ENCODE data around the gene MDFIC.
"Not testable (repeated sequence)": the region's sequence is repeated elsewhere in the genome, so short reads cannot be mapped to it uniquely, and the experiment has no call there.

MDFIC gene

GRCh38 chr7:114922026-114922651 is at the start of gene MDFIC:
Gene MDFIC, plus strand, starts transcription at chr7:114922094. Its CDS starts 940 bp downstream, at chr7:114923034.
- ATAC-seq (peak; percentile 68), DNase-seq (peak; percentile 76)
- Mint-ChIP-seq H3K36me3 (ENCODE audit: low read depth) (peaks cover 22% of the 10 kb centered on the region), H3K4me3 (peak within 1 kb of the TSS; percentile 95), H3K4me1 (peaks cover 72% of the 10 kb centered on the region), H3K9me3 (no peaks in the 10 kb centered on the region), H3K27ac (peak within 1 kb of the TSS; percentile 95), H3K27me3 (no peaks in the 10 kb centered on the region)

GRCh38 chr7:114874170-114874569 is 47.7 kb upstream of the MDFIC start:
- DNase-seq (no peak), ATAC-seq (no peak)
- no peaks in the 10 kb centered on the region for H3K4me1 Mint-ChIP-seq
- H3K27ac Mint-ChIP-seq = no peak overlapping the region
- H3K4me3 Mint-ChIP-seq = no peak overlapping the region
- no peaks in the 10 kb centered on the region for H3K36me3 Mint-ChIP-seq (ENCODE audit: low read depth)
- H3K27me3 Mint-ChIP-seq = peaks cover 4% of the 10 kb centered on the region
- H3K9me3 Mint-ChIP-seq = peaks cover 12% of the 10 kb centered on the region

GRCh38 chr7:114875186-114875585 is 46.7 kb upstream of the MDFIC start:
- H3K27me3 Mint-ChIP-seq = peaks cover 4% of the 10 kb centered on the region
- no peak for DNase-seq
- no peak for ATAC-seq
- no peak overlapping the region for H3K4me3 Mint-ChIP-seq
- no peaks in the 10 kb centered on the region for H3K4me1 Mint-ChIP-seq
- no peak overlapping the region for H3K27ac Mint-ChIP-seq
- H3K36me3 Mint-ChIP-seq (ENCODE audit: low read depth) = no peaks in the 10 kb centered on the region
- H3K9me3 Mint-ChIP-seq = peaks cover 21% of the 10 kb centered on the region

- no peaks in the 10 kb centered on the region for H3K4me1 Mint-ChIP-seq
Measured at GRCh38 chr7:114879554-114879953, 42.3 kb upstream of the MDFIC start.

GRCh38 chr7:114885836-114886235 is 36.1 kb upstream of the MDFIC start:
- DNase-seq = no peak
- H3K36me3 Mint-ChIP-seq (ENCODE audit: low read depth) = peaks cover 5% of the 10 kb centered on the region
- ATAC-seq = no peak
- no peak overlapping the region for H3K27ac Mint-ChIP-seq
- peaks cover 19% of the 10 kb centered on the region for H3K9me3 Mint-ChIP-seq
- no peak overlapping the region for H3K4me3 Mint-ChIP-seq
- H3K4me1 Mint-ChIP-seq = peaks cover 34% of the 10 kb centered on the region
- no peaks in the 10 kb centered on the region for H3K27me3 Mint-ChIP-seq

More at GRCh38 chr7:114879554-114879953, 42.3 kb upstream of the MDFIC start:
- H3K27ac Mint-ChIP-seq = no peak overlapping the region
- peaks cover 4% of the 10 kb centered on the region for H3K27me3 Mint-ChIP-seq
- no peak for DNase-seq
- peaks cover 37% of the 10 kb centered on the region for H3K9me3 Mint-ChIP-seq
- ATAC-seq = no peak
- peaks cover 5% of the 10 kb centered on the region for H3K36me3 Mint-ChIP-seq (ENCODE audit: low read depth)
- H3K4me3 Mint-ChIP-seq = no peak overlapping the region

- no peak overlapping the region for H3K4me3 Mint-ChIP-seq
- H3K9me3 Mint-ChIP-seq = peaks cover 15% of the 10 kb centered on the region
- H3K27me3 Mint-ChIP-seq = no peaks in the 10 kb centered on the region
- H3K27ac Mint-ChIP-seq = no peak overlapping the region
- ATAC-seq (no peak), DNase-seq (no peak)
- H3K4me1 Mint-ChIP-seq = peaks cover 34% of the 10 kb centered on the region
- H3K36me3 Mint-ChIP-seq (ENCODE audit: low read depth) = peaks cover 1% of the 10 kb centered on the region
Measured at GRCh38 chr7:114886241-114886640, 35.7 kb upstream of the MDFIC start.

GRCh38 chr7:114889116-114889515 is 32.8 kb upstream of the MDFIC start:
- not testable (repeated sequence) for ATAC-seq
- Mint-ChIP-seq H3K4me1 (peaks cover 34% of the 10 kb centered on the region), H3K27ac (peak overlapping the region; percentile 85)

GRCh38 chr7:114889646-114890285 is 32.1 kb upstream of the MDFIC start:
- peak; percentile 100 for ATAC-seq
- Mint-ChIP-seq H3K27me3 (no peaks in the 10 kb centered on the region), H3K27ac (peak overlapping the region; percentile 85), H3K4me3 (peak overlapping the region; percentile 1), H3K9me3 (peaks cover 22% of the 10 kb centered on the region), H3K4me1 (peaks cover 34% of the 10 kb centered on the region), H3K36me3 (ENCODE audit: low read depth) (peaks cover 2% of the 10 kb centered on the region)
- DNase-seq = no peak

More at GRCh38 chr7:114889116-114889515, 32.8 kb upstream of the MDFIC start:
- Mint-ChIP-seq H3K9me3 (peaks cover 22% of the 10 kb centered on the region), H3K4me3 (peak overlapping the region; percentile 1)
- DNase-seq; H3K27me3 Mint-ChIP-seq; H3K36me3 Mint-ChIP-seq (ENCODE audit: low read depth): not testable (repeated sequence)

- H3K27ac Mint-ChIP-seq = no peak overlapping the region
- no peak overlapping the region for H3K4me3 Mint-ChIP-seq
- peaks cover 33% of the 10 kb centered on the region for H3K4me1 Mint-ChIP-seq
- DNase-seq = no peak
- ATAC-seq = no peak
- no peaks in the 10 kb centered on the region for H3K27me3 Mint-ChIP-seq
- peaks cover 22% of the 10 kb centered on the region for H3K9me3 Mint-ChIP-seq
- H3K36me3 Mint-ChIP-seq (ENCODE audit: low read depth) = peaks cover 2% of the 10 kb centered on the region
Measured at GRCh38 chr7:114890561-114890960, 31.3 kb upstream of the MDFIC start.

- Mint-ChIP-seq H3K27me3 (no peaks in the 10 kb centered on the region), H3K9me3 (no peaks in the 10 kb centered on the region), H3K4me1 (peaks cover 2% of the 10 kb centered on the region), H3K36me3 (ENCODE audit: low read depth) (no peaks in the 10 kb centered on the region), H3K4me3 (no peak overlapping the region), H3K27ac (no peak overlapping the region)
- DNase-seq (no peak), ATAC-seq (no peak)
Measured at GRCh38 chr7:114900127-114900526, 21.8 kb upstream of the MDFIC start.

GRCh38 chr7:114901771-114902170 is 20.1 kb upstream of the MDFIC start:
- no peaks in the 10 kb centered on the region for H3K36me3 Mint-ChIP-seq (ENCODE audit: low read depth)
- H3K27me3 Mint-ChIP-seq = no peaks in the 10 kb centered on the region
- peaks cover 2% of the 10 kb centered on the region for H3K4me1 Mint-ChIP-seq
- no peaks in the 10 kb centered on the region for H3K9me3 Mint-ChIP-seq
- no peak for DNase-seq
- H3K4me3 Mint-ChIP-seq = no peak overlapping the region
- no peak overlapping the region for H3K27ac Mint-ChIP-seq
- no peak for ATAC-seq

- Mint-ChIP-seq H3K4me3 (no peak overlapping the region), H3K27ac (no peak overlapping the region), H3K4me1 (peaks cover 2% of the 10 kb centered on the region), H3K9me3 (no peaks in the 10 kb centered on the region), H3K27me3 (no peaks in the 10 kb centered on the region), H3K36me3 (ENCODE audit: low read depth) (no peaks in the 10 kb centered on the region)
- no peak for ATAC-seq
- no peak for DNase-seq
Measured at GRCh38 chr7:114903131-114903530, 18.8 kb upstream of the MDFIC start.

- no peak for DNase-seq
- ATAC-seq = no peak
- Mint-ChIP-seq H3K36me3 (ENCODE audit: low read depth) (peaks cover 2% of the 10 kb centered on the region), H3K27ac (no peak overlapping the region), H3K9me3 (peaks cover 10% of the 10 kb centered on the region), H3K4me1 (peaks cover 7% of the 10 kb centered on the region), H3K27me3 (no peaks in the 10 kb centered on the region), H3K4me3 (no peak overlapping the region)
Measured at GRCh38 chr7:114910787-114911186, 11.1 kb upstream of the MDFIC start.

- Mint-ChIP-seq H3K27me3 (no peaks in the 10 kb centered on the region), H3K9me3 (peaks cover 10% of the 10 kb centered on the region), H3K4me3 (no peak overlapping the region), H3K27ac (no peak overlapping the region), H3K36me3 (ENCODE audit: low read depth) (peaks cover 2% of the 10 kb centered on the region), H3K4me1 (peaks cover 13% of the 10 kb centered on the region)
- ATAC-seq = no peak
- no peak for DNase-seq
Measured at GRCh38 chr7:114911411-114911810, 10.5 kb upstream of the MDFIC start.

GRCh38 chr7:114916261-114916892 is 5.5 kb upstream of the MDFIC start:
- peaks cover 2% of the 10 kb centered on the region for H3K36me3 Mint-ChIP-seq (ENCODE audit: low read depth)
- H3K27ac Mint-ChIP-seq = peak overlapping the region; percentile 98
- H3K27me3 Mint-ChIP-seq = no peaks in the 10 kb centered on the region
- H3K4me1 Mint-ChIP-seq = peaks cover 57% of the 10 kb centered on the region
- H3K9me3 Mint-ChIP-seq = peaks cover 10% of the 10 kb centered on the region
- ATAC-seq (peak; percentile 90), DNase-seq (peak; percentile 44)
- peak overlapping the region; percentile 69 for H3K4me3 Mint-ChIP-seq
